H1 (cell line): ENCODE results near the gene MAP7D2. TPM values are rescaled to one million over a fixed set of nuclear protein-coding genes. Genes with fewer than 3 reads are reported as not detected.

Source experiments
- ASH2L ChIP-seq: fragments of 200-600, 300-600 bp; sonication (generic); IDR thresholded peaks from one replicate; pipeline ENCODE4 v1.7.1; 2017; ENCODE audit warnings: low read length
- ATF2 ChIP-seq: IDR thresholded peaks from 2 replicates; pipeline ENCODE4 v1.6.1; 2012; ENCODE audit warnings: low read length, inconsistent platforms
- PHF8 ChIP-seq: fragments of 200-600 bp; sonication (generic); conservative IDR thresholded peaks from 2 replicates; pipeline ENCODE4 v1.7.1; 2012; ENCODE audit warnings: low read depth, mild to moderate bottlenecking, inconsistent platforms, low read length, moderate library complexity
- POLR2AphosphoS5 ChIP-seq: IDR thresholded peaks from 2 replicates; pipeline ENCODE4 v1.6.1; 2011; ENCODE audit warnings: low read depth, low read length
- SIN3A ChIP-seq, 2 experiments: IDR thresholded peaks in 1 of 2; conservative IDR thresholded peaks in 1 of 2; 2 replicates each; pipeline ENCODE4 v1.6.1; 2011 to 2012; ENCODE audit warnings: low read length in 2 of 2, improper control_type of control experiment in 1 of 2, low read depth in 1 of 2, mild to moderate bottlenecking in 1 of 2
- TAF7 ChIP-seq: optimal IDR thresholded peaks from 2 replicates; pipeline ENCODE3; 2011; ENCODE audit warnings: low read depth, mild to moderate bottlenecking, inconsistent platforms, low read length, moderate library complexity, borderline replicate concordance
- YY1 ChIP-seq: IDR thresholded peaks from 2 replicates; pipeline ENCODE4 v1.6.1; 2011; ENCODE audit warnings: low read depth, mild to moderate bottlenecking, low read length
- polyA plus RNA-seq, 7 experiments: library from polyadenylated mRNA; depleted of rRNA in 3 of 7; stranded (reverse) in 5 of 7; unstranded in 2 of 7; fragments of >200 nt in 5 of 7; fragments of 200-250 nt in 2 of 7; gene quantifications; 1 replicate in 5 of 7; 2 replicates in 1 of 7; 4 replicates in 1 of 7; pipeline versions ENCODE4 v1.2.1 to v1.2.3, GENCODE V29; 2011 to 2013; ENCODE audit warnings: missing spikeins in 2 of 7, mixed read lengths in 2 of 7
- total RNA-seq: library from RNA; stranded (reverse); fragmentation: NEBNext Ultra II Directional; extraction: Animal tissue kit (Norgen Biotek cat#: 25700); gene quantifications from 2 replicates; pipeline ENCODE4 v1.2.1, GENCODE V29; 2021

MAP7D2 gene
- total and polyA plus RNA-seq, 2 of the 8 experiments (the other 6 are each of a cell fraction or from before 2014, with no cell fraction given) = 0.65 to 0.83 TPM

GRCh38 chrX:20141281-20142220 lies 24.8 kb upstream of the MAP7D2 start, which contains the start of gene EIF1AX (continued):
- TF ChIP-seq ATF2 (no peak), ASH2L (peak; percentile 20), PHF8 (peak; percentile 62), YY1 (peak; percentile 83), SIN3A (conservative IDR thresholded peaks at IDR 0.05 in 1 of 2, IDR thresholded peaks at IDR 0.05 in 1 of 2; ENCODE audit: low read depth in 1 of 2, low read length in 2 of 2) (peak in 1 of 2 experiments; percentile 21; a peak in 1 of 4 replicates), TAF7 (peak; percentile 43), POLR2AphosphoS5 (peak; percentile 82)
